Lung (tissue), 12 donors: ENCODE measurements around the gene ADIPOR1. TPM values are rescaled to one million over a fixed set of nuclear protein-coding genes. Genes with fewer than 3 reads are reported as not detected.

ENCODE experiments used
- ATAC-seq: fragments of 200-7000 bp; cut with Tn5 transposase; one replicate; pipeline ENCODE4 v1.9.1; 2020; ENCODE audit warnings: moderate number of reproducible peaks; ENCODE audit not compliant: insufficient read depth, low FRiP score
- DNase-seq, 3 donors: peaks; one replicate each; pipeline ENCODE4 v3.0.0-alpha.2; 2013 to 2017
- H3K27ac ChIP-seq, 2 donors: one replicate each; pipeline ENCODE4 v1.5.1; 2013; ENCODE audit warnings: mild to moderate bottlenecking in 2 of 2, moderate library complexity in 2 of 2, control low read depth in 1 of 2, inconsistent platforms in 1 of 2, low read depth in 1 of 2, low read length in 1 of 2
- H3K27me3 ChIP-seq, 3 donors: one replicate each; pipeline ENCODE4 v1.5.1; 2013; ENCODE audit warnings: low read length in 2 of 3; ENCODE audit not compliant: control insufficient read depth in 3 of 3, insufficient read depth in 3 of 3
- H3K36me3 ChIP-seq, 4 donors: one replicate each; pipeline ENCODE4 v1.5.1; 2013; ENCODE audit warnings: low read length in 4 of 4, mild to moderate bottlenecking in 1 of 4, moderate library complexity in 1 of 4; ENCODE audit not compliant: control insufficient read depth in 4 of 4, insufficient read depth in 4 of 4
- H3K4me1 ChIP-seq, 5 donors: one replicate each; pipeline ENCODE4 v1.5.1; 2013; ENCODE audit warnings: low read length in 5 of 5, mild to moderate bottlenecking in 2 of 5, moderate library complexity in 1 of 5; ENCODE audit not compliant: control insufficient read depth in 5 of 5, insufficient read depth in 5 of 5
- H3K4me3 ChIP-seq: one replicate; pipeline ENCODE4 v1.5.1; 2013; ENCODE audit warnings: mild to moderate bottlenecking, control low read depth, moderate library complexity
- H3K9ac ChIP-seq, 2 donors: one replicate each; pipeline ENCODE4 v1.5.1; 2013; ENCODE audit warnings: low read length in 2 of 2, control low read depth in 1 of 2; ENCODE audit not compliant: insufficient read depth in 1 of 2
- H3K9me3 ChIP-seq, 4 donors: one replicate each; pipeline ENCODE4 v1.5.1; 2013; ENCODE audit warnings: low read length in 3 of 4, mild to moderate bottlenecking in 1 of 4, moderate library complexity in 1 of 4; ENCODE audit not compliant: control insufficient read depth in 4 of 4, insufficient read depth in 3 of 4
- CTCF ChIP-seq: IDR thresholded peaks from 2 replicates; pipeline ENCODE4 v1.5.1; 2012; ENCODE audit warnings: mild to moderate bottlenecking; ENCODE audit errors: control extremely low read depth, extremely low read depth
- WGBS, 2 donors: extraction: QIAGEN DNeasy Blood & Tissue Kit; methylation state at CpG; one replicate each; pipeline ENCODE4 v1.1.7; 2013; 5-methylcytosine and 5-hydroxymethylcytosine counted together
- polyA plus RNA-seq, 2 donors: library from polyadenylated mRNA; stranded (reverse); fragments of 200-250 nt; gene quantifications; one replicate each; pipeline ENCODE4 v1.2.1, GENCODE V29; 2013
- total RNA-seq, 2 donors: library from RNA; depleted of rRNA in 1 of 2; stranded (reverse); fragments of >200 nt in 1 of 2; gene quantifications; one replicate each; pipeline ENCODE4 v1.2.1, GENCODE V29; 2014 to 2021
- donor health status: control.
- donor health status: control.
- donor health status: Bipolar disorder and iron deficiency.
- donor health status: healthy.
- donor health status: DM: yes; HTN: yes; CAD: no.

ADIPOR1 gene
- total and polyA plus RNA-seq, 4 donors = 95.2 to 125 (median 108) TPM

DNA sequence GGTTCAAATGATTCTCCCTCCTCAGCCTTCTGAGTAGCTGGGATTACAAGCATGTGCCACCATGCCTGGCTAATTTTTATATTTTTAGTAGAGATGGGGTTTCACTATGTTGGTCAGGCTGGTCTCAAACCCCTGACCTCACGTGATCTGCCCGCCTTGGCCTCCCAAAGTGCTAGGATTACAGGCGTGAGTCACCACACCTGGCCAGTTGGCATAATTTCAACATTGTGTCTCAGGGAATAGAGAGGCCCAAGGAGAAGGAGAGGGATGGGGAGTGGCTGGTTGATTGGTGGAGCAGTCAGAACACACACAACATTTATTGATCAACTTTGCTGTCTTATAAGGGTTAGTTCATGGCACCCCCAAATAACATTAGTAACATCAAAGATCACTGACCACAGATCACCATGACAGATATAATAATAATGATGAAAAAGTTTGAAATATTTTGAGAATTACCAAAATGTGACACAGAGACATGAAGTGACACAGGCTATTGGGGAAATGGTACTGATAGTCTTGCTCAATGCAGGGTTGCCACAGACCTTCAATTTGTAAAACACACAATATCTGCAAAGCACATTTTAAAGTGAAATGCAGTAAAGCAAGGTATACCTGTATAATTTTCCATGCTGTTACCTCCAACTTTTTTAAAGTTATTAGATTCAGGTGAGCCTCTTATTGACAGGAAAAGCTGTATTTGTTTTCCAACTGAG is 24.8 kb upstream of the ADIPOR1 start:
- ATAC-seq (no peak), DNase-seq (no peak)
- H3K4me3 ChIP-seq = no peak overlapping the region
- no peaks in the 10 kb centered on the region for H3K9me3 ChIP-seq
- peaks cover 0 to 8% (median 4%) of the 10 kb centered on the region in 3 donors for H3K27me3 ChIP-seq
- H3K9ac ChIP-seq = no peak overlapping the region
- no peaks in the 10 kb centered on the region for H3K4me1 ChIP-seq
- H3K27ac ChIP-seq = no peak overlapping the region
- TF ChIP-seq CTCF = no peak
- H3K36me3 ChIP-seq = no peaks in the 10 kb centered on the region
- WGBS, 2 donors = 80 to 86% methylated on average over 3 of the region's 3 CpGs

DNA sequence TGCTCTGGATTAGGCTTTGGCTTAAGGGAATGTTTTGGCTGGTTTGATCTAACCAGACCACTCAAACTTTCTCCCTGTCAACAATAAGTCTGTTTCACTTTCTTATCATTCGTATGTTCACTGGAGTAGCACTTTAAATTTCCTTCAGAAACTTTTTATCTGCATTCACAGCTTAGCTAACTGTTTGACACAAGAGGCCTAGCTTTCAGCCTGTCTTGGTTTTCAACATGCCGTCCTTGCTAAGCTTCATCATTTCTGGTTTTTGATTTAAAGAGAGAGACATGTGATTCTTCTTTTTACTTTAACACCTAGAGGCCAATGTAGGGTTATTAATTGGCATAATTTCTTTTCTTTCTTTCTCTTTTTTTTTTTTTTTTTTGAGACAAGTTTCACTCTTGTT is 23.8 kb upstream of the ADIPOR1 start:
- Histone ChIP-seq H3K4me3 (no peak overlapping the region), H3K4me1 (no peaks in the 10 kb centered on the region), H3K9ac (no peak overlapping the region), H3K36me3 (no peaks in the 10 kb centered on the region), H3K27me3 (peaks cover 0 to 10% (median 0%) of the 10 kb centered on the region in 3 donors), H3K9me3 (no peaks in the 10 kb centered on the region), H3K27ac (no peak overlapping the region)
- DNase-seq = peak in 1 of 3 donors; percentile 51
- no peak for TF ChIP-seq CTCF
- 50 to 69% methylated on average over 2 of the region's 2 CpGs for WGBS, 2 donors
- no peak for ATAC-seq

- 84 to 89% methylated on average over 2 of the region's 2 CpGs for WGBS, 2 donors
- Histone ChIP-seq H3K9ac (no peak overlapping the region), H3K36me3 (no peaks in the 10 kb centered on the region), H3K4me1 (no peaks in the 10 kb centered on the region), H3K27me3 (peaks cover 0 to 7% (median 5%) of the 10 kb centered on the region in 3 donors), H3K27ac (no peak overlapping the region), H3K4me3 (no peak overlapping the region), H3K9me3 (no peaks in the 10 kb centered on the region)
- no peak for TF ChIP-seq CTCF
- ATAC-seq = no peak
- DNase-seq = no peak
Measured at GRCh38 chr1:202979459-202979858, 21.3 kb upstream of the ADIPOR1 start.

DNA sequence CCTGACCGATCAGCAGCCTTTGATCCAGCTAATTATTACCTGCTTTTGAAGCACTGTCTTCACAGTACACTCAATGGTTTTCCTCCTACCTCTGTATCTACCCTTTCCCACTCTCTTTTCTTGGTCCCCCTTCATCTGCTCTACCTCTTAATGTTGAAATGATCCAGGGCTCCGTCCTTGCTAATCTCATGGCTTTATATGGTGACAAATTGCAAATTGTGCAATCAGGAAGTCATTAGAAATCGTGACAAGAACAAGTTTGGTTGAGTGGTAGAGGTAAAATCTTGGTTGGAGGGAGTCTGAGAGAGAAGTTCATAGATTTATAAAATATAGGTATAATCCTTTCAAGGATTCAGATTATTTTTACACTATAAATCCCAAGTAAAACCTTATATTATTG is 18.5 kb upstream of the ADIPOR1 start:
- no peak overlapping the region for H3K9ac ChIP-seq
- no peak overlapping the region for H3K27ac ChIP-seq
- H3K27me3 ChIP-seq = peaks cover 0 to 10% (median 6%) of the 10 kb centered on the region in 3 donors
- no peaks in the 10 kb centered on the region for H3K36me3 ChIP-seq
- no peaks in the 10 kb centered on the region for H3K9me3 ChIP-seq
- no peak for TF ChIP-seq CTCF
- no peaks in the 10 kb centered on the region for H3K4me1 ChIP-seq
- H3K4me3 ChIP-seq = no peak overlapping the region
- 25 to 27% methylated on average over 3 of the region's 3 CpGs for WGBS, 2 donors
- DNase-seq (no peak), ATAC-seq (no peak)
